ENCODE results near the gene ZBTB34. TPM values are rescaled to one million over a fixed set of nuclear protein-coding genes. Genes with fewer than 3 reads are reported as not detected.

ZBTB34 gene
- total RNA-seq, 4 donors from 2014 or later = 12.0 to 13.8 (median 13.1) TPM

GRCh38 chr9:126914458-126915280, 54.2 kb downstream of the ZBTB34 start, which contains the start of gene RALGPS1:
Gene RALGPS1, plus strand, starts transcription at chr9:126914782. Its CDS starts 47,508 bp downstream, at chr9:126962290.
- WGBS, 2 donors = 0 to 2% methylated on average over 9 of the region's 105 CpGs
- intact Hi-C loops (cut with DNase I; ENCODE audit: low total_unique reads) = no loop called here

DNA sequence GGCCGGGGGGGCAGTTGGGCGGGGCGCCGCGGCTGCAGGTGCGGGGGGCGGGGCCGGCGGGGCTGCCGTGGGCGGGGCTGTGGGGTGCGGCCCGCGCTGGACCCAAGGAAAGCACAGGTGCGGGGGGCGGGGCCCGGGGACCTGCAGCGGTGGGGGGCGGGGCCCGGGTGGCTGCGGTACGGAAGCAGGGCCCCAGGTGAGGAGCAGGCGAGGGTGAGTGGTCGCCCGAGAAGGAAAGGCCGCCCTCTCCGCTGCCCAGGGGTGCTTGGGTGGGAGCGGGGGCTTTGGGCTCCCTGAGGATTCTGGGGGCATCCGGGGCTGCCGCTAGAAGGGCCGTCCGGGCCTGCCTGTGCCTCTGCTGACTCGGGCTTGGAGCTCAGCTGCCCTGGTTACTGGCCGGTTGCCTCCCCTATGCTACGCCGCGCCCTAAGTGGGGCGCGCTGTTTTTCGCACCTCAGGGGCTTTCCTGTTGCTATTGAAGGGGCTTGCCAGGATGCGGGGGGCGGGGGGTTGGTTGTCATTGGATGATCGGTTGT, 54.9 kb downstream of the ZBTB34 start:
- WGBS, 2 donors = 6 to 7% methylated on average over 16 to 30 of the region's 43 CpGs
- intact Hi-C loops (cut with DNase I; ENCODE audit: low total_unique reads) = no loop called here
- no peak overlapping the region for H3K4me3 ChIP-seq (ENCODE audit: low read depth, poor library complexity, severe bottlenecking)
- DNase-seq (ENCODE audit: low spot score in 2 of 2) = peak in 1 of 2 donors; percentile 91
- TF ChIP-seq POLR2A (IDR thresholded peaks at IDR 0.05) = no peak
- TF ChIP-seq, protein P1, sequence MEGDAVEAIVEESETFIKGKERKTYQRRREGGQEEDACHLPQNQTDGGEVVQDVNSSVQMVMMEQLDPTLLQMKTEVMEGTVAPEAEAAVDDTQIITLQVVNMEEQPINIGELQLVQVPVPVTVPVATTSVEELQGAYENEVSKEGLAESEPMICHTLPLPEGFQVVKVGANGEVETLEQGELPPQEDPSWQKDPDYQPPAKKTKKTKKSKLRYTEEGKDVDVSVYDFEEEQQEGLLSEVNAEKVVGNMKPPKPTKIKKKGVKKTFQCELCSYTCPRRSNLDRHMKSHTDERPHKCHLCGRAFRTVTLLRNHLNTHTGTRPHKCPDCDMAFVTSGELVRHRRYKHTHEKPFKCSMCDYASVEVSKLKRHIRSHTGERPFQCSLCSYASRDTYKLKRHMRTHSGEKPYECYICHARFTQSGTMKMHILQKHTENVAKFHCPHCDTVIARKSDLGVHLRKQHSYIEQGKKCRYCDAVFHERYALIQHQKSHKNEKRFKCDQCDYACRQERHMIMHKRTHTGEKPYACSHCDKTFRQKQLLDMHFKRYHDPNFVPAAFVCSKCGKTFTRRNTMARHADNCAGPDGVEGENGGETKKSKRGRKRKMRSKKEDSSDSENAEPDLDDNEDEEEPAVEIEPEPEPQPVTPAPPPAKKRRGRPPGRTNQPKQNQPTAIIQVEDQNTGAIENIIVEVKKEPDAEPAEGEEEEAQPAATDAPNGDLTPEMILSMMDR (IDR thresholded peaks at IDR 0.05) = no peak

More at GRCh38 chr9:126914458-126915280, 54.2 kb downstream of the ZBTB34 start, which contains the start of gene RALGPS1:
- peak; percentile 92 to 99 for DNase-seq (ENCODE audit: low spot score in 2 of 2)
- no peak for TF ChIP-seq POLR2A (IDR thresholded peaks at IDR 0.05)
- TF ChIP-seq, protein P1 (IDR thresholded peaks at IDR 0.05) = no peak
- H3K4me3 ChIP-seq (ENCODE audit: low read depth, poor library complexity, severe bottlenecking) = peak within 1 kb of the TSS; percentile 42

GRCh38 chr9:126915846-126916543, 55.6 kb downstream of the ZBTB34 start:
- 62 to 68% methylated on average over 15 of the region's 15 CpGs for WGBS, 2 donors
- H3K4me3 ChIP-seq (ENCODE audit: low read depth, poor library complexity, severe bottlenecking) = no peak overlapping the region
- no peak for TF ChIP-seq POLR2A (IDR thresholded peaks at IDR 0.05)
- TF ChIP-seq, protein P1 (IDR thresholded peaks at IDR 0.05) = no peak
- intact Hi-C loops (cut with DNase I; ENCODE audit: low total_unique reads) = no loop called here
- DNase-seq (ENCODE audit: low spot score in 2 of 2) = no peak

DNA sequence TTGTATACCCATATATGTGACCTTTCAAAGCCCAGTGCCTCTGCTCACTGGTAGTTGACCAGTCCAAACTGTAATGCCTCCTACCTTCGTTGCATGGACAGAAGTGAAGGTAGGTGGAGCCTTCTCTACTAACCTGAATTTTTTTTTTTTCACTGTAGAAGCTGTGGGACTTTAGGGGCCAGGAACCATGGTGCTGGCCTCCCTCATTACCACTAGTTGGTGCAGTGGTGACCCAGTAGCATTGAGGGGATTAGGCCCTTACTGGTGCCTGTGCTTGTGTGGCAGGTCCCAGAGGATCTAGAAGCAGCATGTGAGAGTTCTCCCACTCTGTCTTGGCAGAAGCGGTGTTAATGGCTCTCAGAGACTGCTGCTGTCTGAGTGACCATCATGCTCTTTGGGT, 56.5 kb downstream of the ZBTB34 start:
- no peak overlapping the region for H3K4me3 ChIP-seq (ENCODE audit: low read depth, poor library complexity, severe bottlenecking)
- no peak for DNase-seq (ENCODE audit: low spot score in 2 of 2)
- intact Hi-C loops (cut with DNase I; ENCODE audit: low total_unique reads) = no loop called here
- no peak for TF ChIP-seq POLR2A (IDR thresholded peaks at IDR 0.05)
- TF ChIP-seq, protein P1 (IDR thresholded peaks at IDR 0.05) = no peak
- WGBS, 2 donors = 74 to 88% methylated on average over 2 of the region's 2 CpGs

DNA sequence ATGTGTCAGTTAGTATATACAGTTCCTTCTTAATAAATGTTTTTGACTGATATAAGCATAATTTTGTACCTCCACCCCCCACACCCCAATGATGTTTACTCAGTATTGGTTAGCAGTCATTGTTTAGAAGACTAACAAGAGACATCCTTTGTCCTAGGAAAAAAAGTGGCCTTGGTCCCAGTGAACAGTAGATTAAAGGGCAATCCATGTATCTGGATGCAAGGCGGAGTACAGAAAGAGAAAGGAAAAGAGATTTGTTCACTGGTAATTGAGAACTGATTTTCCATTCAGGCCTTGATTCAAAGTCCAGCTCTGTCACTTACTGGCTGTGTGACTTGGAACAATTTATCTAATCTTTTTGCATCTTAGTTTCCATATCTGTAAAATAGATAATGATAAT, 58.8 kb downstream of the ZBTB34 start:
- no peak for DNase-seq (ENCODE audit: low spot score in 2 of 2)
- no peak overlapping the region for H3K4me3 ChIP-seq (ENCODE audit: low read depth, poor library complexity, severe bottlenecking)
- intact Hi-C loops (cut with DNase I; ENCODE audit: low total_unique reads) = no loop called here
- TF ChIP-seq POLR2A (IDR thresholded peaks at IDR 0.05) = no peak
- TF ChIP-seq, protein P1 (IDR thresholded peaks at IDR 0.05) = no peak
- 72 to 82% methylated on average over 1 of the region's 1 CpG for WGBS, 2 donors
